Mesenteric fat pad (tissue), 1 donor: Measurements from ENCODE around the gene ZBTB18. TPM values are rescaled to one million over a fixed set of nuclear protein-coding genes. Genes with fewer than 3 reads are reported as not detected.
"Not testable (repeated sequence)": the region's sequence is repeated elsewhere in the genome, so short reads cannot be mapped to it uniquely, and the experiment has no call there.

ENCODE experiments used
- DNase-seq: peaks from one replicate; pipeline ENCODE4 v3.0.0-alpha.2; 2020; ENCODE audit warnings: low spot score
- long read RNA-seq: library from polyadenylated mRNA; unstranded; transcript quantifications from one replicate; pipeline ENCODE4 v2.0.0, GENCODE V29; 2020
- total RNA-seq: library from RNA; stranded (reverse); fragmentation: NEBNext Ultra II Directional; extraction: Animal tissue kit (Norgen Biotek cat#: 25700); gene quantifications from one replicate; pipeline ENCODE4 v1.2.1, GENCODE V29; 2021
- donor health status: DM: yes; HTN: yes; CAD: no.

The ZBTB18 gene
- 11.9 TPM for total RNA-seq
- long read RNA-seq, partial matches to known transcripts: 0 of 1 reads
- long read RNA-seq, other reads (novel, unspliced or antisense): 1 of 1 reads

DNA sequence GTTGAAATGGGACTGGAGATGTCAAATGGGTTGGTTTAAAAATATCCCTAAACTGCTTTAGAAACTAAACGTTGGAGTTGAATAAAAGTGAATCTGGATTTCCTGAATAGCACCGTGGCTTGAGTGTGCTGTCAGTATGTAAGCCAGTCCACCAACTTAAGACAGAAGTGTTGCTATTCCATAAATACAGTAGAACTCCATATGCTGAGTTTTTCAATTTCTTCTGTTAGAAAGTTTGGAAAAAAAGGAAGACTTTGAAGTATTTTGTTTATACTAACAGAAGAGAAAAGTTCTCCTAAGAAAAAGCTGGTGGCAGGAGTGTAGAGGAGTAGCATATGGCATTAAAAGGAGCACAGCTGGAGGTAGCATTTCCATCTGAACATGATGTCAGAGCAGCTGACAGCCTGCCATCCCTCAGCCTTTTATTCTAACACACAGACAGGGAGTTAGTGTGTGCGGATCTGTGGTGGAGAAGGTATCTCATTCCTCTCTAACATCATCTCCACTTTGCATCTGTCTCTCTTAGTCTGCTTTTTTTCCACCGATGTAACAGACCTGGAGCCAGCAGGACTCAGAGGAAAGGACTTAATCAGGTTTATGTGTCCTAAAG lies at the start of gene ZBTB18:
ZBTB18 (plus strand) TSS at position 449 of the 610 bp plus-strand sequence; CDS start at position 598, 149 bp downstream.
- no peak for DNase-seq

DNA sequence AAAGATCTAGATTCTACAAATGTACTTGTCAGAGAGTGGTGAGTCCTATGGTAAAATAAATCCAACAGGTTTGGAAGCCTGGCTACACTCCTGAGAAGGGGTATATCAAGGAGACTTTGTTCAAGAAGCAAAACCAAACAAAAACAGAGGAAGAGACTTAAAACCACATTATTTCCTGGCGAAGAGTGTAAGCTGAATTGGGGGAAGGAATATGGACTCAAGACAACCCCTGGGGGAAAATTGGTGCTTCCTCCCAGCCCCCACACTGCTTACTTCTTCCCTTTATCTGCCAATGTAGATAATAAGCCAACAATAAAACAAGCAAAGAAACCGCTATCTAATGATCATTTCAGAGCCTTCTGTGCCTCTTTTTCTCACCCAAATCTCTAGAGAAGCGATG lies 48.4 kb upstream of the ZBTB18 start:
- DNase-seq: no peak

DNA sequence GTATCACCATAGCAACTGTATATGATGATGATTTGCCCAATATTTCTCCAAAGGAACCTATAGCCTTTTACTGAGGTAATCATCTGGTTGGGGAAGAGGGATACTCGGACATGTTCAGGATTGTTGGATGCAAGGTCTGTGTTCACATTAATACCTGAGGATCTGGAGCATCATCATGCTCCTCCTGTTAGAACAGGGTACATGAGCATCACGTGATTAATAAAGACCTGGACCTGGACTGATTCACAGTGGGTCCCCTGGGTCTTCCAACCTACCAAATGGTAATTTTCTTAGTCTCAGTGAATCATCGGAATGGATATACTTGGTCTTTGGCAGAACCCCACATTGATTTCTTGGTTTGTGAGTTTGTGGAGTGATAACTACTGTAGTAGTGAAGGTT lies 45.6 kb upstream of the ZBTB18 start:
- no peak for DNase-seq

DNA sequence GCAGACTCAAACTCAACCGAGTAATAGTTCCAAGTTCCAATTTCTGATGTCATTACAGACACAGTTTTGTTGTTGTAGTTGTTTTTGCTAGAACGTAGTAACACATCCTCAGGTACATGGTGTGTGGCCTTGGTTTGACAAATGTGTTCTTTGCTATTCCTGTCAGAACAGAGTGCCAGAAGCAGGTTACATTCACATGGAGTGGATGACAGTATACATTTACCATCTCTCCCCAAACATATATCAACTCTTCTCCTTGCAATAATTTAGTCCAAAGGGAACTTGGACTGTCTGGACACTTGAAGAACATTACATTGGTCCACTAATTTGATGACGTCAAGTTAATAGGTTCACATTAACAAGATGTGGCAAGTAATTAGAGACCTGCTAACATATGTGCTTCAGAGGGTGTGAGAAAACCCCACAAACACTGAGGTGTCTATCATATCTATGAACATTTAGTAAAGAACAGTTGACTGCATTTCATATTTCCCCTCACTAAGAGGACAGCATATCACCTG lies 44.6 kb upstream of the ZBTB18 start:
- DNase-seq: no peak

GRCh38 chr1:244006961-244007360 lies 44.1 kb upstream of the ZBTB18 start:
- DNase-seq: no peak

DNA sequence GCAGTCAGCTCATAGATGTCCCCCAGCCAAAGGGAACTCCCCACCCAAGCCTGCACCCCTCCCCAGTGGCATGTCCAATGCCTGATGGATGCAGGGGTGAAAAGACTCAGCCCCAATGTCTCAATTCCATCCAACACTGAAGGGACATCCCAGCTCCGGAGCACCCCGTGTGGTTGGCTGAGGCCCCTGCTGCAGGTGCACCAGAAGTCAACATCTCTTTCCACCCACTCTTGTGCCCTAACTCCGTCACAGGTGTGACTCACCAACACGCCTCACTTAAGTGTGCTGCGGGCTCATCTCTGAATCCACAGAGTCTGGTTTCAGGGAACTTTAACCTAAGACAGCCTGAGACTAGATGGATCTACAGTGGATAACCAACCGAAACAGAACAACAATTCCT lies 40.9 kb upstream of the ZBTB18 start:
- DNase-seq: no peak

DNA sequence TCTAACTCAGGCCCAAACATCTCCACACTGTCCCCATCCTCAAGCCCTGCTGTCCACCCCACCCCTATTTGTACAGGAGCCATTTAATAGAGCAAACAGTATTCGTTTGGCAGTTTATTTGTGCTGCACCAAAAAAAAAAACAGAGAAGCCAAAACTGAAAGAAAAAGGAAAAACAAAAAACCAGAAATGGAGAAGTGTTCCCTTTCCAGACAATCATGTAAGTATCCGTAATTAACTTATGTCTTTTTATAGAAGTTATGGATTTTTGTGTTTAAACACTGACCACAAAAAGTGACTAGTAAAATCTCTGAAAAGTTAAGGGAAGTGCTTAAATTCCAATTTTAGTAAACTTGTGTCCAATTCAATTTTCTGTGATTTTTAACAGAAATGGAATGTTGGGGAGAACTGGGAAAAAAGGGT lies 40.4 kb upstream of the ZBTB18 start:
- DNase-seq: no peak

- no peak for DNase-seq
Observed at GRCh38 chr1:244011271-244011670, 39.8 kb upstream of the ZBTB18 start.

GRCh38 chr1:244011786-244012185 lies 39.3 kb upstream of the ZBTB18 start:
- no peak for DNase-seq

DNA sequence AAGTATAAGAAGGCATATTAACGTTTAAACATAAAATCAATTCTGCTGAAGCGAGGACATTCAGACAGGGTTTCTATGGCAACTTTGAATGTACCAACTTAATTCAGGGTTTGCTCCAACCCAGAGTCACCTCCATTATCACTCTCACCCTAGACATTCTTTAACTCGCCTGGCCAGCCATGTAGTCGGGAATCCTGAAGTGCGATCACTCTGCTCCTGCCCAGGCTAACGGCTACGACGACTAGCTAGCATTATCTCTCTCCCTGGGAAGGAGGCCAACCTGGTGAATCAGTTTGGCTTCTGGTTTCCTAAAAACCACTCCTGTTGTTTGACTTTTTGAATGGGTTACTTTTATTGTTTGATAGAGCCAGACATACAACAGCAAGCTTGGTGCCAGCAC lies 38.9 kb upstream of the ZBTB18 start:
- DNase-seq: no peak

GRCh38 chr1:244013100-244013499 lies 38.0 kb upstream of the ZBTB18 start:
- DNase-seq: no peak

DNA sequence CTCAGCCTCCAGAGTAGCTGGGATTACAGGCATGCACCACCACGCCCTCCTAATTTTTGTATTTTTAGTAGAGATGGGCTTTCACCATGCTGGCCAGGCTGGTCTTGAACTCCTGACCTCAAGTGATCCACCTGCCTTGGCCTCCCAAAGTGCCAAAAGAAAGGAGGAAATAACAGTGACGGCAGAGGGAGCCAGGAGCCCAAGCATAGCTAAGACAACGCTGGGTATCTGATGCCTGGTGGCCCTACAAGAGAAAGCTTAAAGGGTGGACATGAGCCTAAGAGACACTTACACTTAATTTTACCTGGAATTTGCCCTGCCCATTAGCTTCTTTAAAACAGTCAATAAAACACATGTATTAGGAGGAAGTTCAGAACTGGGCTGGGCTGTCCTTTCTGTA lies 36.2 kb upstream of the ZBTB18 start:
- not testable (repeated sequence) for DNase-seq

DNA sequence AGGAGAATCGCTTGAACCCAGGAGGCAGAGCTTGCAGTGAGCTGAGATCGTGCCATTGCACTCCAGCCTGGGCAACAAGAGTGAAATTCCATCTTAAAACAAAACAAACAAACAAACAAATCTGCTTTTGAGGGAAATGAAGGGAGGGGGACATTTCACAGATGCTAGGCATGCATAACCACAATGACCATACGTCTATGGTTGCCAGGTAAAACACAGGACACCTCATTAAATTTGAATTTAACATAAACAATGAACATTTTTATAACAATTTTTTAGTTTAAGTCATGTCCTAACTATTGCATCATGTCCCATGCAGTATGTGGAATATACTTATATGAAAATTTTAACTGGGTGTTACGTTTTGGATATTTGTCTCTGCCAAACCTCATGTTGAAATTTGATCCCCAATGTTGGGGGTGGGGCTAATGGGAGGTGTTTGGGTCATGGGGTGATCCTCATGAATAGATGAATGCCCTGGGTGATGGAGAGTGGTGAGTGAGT lies 31.0 kb upstream of the ZBTB18 start:
- DNase-seq: no peak

- no peak for DNase-seq
Observed at GRCh38 chr1:244021427-244021826, 29.7 kb upstream of the ZBTB18 start.

DNA sequence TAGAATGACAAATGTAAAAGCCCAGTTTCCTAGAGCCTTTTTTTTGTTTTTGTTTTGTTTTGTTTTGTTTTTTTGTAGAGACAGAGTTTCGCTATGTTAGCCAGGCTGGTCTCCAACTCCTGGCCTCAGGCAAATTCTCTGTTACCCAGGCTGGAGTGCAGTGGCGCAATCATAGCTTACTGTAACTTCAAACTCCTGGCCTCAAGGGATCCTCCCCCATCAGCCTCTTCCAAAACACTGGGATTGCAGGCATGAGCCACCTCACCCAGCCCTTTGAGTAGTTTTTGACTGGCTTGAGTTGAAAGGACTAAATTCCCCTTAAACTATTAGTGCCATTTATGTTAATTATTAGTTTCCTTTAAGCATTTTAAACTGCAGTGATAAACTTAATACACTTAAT lies 28.8 kb upstream of the ZBTB18 start:
- no peak for DNase-seq

- DNase-seq: no peak
Observed at GRCh38 chr1:244022864-244023440, 28.1 kb upstream of the ZBTB18 start.

DNA sequence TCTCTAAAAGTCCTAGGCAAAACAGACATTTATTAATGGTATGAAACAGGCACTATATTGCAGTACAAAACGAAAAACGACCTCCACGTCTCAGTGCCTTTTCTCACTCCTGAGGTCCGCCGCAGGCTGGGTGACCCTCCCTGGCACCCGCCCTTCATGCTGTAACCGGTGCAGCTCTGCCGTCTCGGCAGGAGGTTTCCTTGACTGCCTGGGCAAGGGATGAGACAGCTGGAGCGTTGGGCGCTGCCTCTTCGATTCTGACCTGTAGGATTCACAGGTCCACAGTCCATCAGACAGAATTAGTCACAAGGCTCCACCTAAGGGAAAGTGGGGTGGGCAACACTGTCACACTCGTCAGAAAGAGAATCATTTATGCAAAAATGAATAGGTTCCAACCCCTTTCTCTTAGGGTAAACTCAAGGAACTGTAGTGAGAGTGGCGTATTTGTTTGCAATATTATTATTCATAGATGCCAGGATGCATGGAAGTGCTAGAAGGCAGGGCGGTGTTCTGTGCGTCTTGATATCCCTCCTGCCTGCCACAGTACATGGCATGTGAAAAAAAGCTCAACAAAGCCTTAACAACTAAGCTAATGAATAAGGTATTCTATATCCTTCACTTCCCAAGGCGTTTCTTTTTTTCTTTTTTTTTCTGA lies 23.5 kb upstream of the ZBTB18 start:
- no peak for DNase-seq

DNA sequence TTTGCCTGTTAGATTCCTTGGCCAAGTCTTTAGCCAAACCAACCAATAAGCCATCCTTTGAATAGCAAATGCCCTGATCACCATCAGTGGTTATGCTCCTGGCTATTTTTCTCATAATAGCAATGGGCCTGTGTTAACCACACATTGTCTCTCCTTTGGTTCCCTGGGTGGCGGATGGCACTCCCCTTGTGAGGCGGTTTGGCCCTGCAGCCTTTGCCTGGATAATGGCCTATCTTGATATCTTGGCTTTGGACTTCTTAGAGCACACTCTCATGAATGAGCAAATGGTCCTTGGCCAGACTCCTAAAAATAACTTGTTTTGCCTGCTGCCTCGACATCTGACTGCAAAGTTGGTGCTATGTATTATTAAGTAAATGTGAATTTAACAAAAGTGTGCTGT lies 22.4 kb upstream of the ZBTB18 start:
- DNase-seq: no peak

DNA sequence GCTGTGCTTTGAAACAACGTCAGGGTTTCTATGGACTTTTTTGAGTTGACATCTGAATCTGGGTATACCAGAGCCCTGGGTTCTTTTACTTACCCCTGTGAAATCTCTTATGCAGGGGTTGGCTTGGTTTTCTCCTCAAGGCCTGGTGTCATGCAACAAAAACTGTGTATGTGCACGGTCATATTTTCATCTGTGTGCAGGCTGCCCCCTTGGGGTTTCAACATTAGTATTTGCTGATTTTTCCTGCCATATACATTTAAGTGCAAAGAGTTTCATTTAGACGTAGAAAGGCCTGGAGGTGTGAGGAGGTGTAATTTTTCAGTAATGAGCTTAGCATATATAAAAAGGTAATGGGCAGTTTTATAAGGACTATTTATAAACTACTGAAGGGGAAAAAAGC lies 22.0 kb upstream of the ZBTB18 start:
- DNase-seq: no peak

GRCh38 chr1:244030481-244031040 lies 20.5 kb upstream of the ZBTB18 start:
- DNase-seq: no peak

DNA sequence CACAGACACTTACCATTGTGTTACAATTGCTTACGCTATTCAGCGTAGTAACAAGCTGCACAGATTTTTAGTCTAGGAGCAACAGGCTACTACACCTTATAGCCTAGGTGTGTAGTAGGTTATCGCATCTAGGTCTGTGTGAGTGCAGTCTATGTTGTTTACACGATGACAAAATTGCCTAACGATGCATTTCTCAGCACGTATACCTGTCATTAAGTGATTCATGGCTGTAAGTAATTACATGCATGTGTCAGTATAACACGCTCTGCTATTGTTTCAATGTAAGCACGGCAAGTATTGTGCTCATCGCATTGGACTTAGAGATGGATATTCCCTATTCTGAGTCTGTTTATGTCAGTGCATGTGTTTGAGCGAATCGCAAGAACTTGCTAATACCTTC lies 15.7 kb upstream of the ZBTB18 start:
- DNase-seq: no peak

DNA sequence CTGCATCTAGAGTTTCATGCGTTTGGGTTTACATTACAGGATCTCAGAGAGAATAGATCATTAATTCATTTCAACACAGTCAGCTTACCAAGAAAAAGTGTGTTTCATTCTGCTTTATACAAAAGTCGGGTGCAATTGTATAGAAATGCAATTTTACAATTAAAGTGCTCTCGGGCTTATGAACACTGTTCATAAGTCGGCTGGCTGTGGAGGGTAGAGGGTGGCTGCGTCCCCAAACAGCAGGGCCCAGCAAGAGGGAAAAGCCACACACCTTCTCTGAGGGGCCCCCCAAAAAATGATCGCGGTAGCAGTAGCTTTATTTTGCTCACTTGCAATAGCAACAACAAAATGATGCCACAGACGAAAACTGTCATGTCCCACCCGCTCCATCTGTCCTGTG lies 13.8 kb upstream of the ZBTB18 start:
- no peak for DNase-seq
